Measurements from ENCODE around the gene DLGAP1.

Gene DLGAP1

DNA sequence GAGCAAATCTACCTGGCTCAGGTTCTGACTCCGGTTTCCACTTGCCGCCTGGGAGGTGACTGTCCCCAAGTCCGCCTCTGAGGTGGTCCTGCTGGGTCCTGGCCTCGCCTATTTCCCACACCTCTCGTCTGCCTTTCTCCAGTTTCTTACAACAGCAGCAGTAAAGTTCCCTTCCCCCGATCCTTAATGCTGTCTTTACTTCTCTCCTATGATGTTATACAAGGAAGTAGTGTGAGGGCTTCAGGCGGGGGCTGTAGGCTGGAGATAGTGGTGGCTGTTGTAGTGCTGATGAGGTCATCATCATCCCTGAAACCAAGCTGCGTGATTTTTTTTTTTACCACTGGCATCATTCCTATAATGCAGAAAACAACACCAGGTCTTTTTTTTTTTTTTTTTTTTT, 986.3 kb downstream of the DLGAP1 start:
- no peak for ATAC-seq
- no peak for TF ChIP-seq ZNF565 (CRISPR knock-in tag; conservative IDR thresholded peaks at IDR 0.05; ENCODE audit: low read depth)
- TF ChIP-seq, protein P1, sequence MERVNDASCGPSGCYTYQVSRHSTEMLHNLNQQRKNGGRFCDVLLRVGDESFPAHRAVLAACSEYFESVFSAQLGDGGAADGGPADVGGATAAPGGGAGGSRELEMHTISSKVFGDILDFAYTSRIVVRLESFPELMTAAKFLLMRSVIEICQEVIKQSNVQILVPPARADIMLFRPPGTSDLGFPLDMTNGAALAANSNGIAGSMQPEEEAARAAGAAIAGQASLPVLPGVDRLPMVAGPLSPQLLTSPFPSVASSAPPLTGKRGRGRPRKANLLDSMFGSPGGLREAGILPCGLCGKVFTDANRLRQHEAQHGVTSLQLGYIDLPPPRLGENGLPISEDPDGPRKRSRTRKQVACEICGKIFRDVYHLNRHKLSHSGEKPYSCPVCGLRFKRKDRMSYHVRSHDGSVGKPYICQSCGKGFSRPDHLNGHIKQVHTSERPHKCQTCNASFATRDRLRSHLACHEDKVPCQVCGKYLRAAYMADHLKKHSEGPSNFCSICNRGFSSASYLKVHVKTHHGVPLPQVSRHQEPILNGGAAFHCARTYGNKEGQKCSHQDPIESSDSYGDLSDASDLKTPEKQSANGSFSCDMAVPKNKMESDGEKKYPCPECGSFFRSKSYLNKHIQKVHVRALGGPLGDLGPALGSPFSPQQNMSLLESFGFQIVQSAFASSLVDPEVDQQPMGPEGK (CRISPR knock-in tag; IDR thresholded peaks at IDR 0.05; ENCODE audit: borderline replicate concordance), result no peak
- TF ChIP-seq ZC3H10 (CRISPR knock-in tag; IDR thresholded peaks at IDR 0.05), result no peak
- TF ChIP-seq TOX (CRISPR knock-in tag; IDR thresholded peaks at IDR 0.05; ENCODE audit: borderline replicate concordance), result no peak
- TF ChIP-seq, protein P2, sequence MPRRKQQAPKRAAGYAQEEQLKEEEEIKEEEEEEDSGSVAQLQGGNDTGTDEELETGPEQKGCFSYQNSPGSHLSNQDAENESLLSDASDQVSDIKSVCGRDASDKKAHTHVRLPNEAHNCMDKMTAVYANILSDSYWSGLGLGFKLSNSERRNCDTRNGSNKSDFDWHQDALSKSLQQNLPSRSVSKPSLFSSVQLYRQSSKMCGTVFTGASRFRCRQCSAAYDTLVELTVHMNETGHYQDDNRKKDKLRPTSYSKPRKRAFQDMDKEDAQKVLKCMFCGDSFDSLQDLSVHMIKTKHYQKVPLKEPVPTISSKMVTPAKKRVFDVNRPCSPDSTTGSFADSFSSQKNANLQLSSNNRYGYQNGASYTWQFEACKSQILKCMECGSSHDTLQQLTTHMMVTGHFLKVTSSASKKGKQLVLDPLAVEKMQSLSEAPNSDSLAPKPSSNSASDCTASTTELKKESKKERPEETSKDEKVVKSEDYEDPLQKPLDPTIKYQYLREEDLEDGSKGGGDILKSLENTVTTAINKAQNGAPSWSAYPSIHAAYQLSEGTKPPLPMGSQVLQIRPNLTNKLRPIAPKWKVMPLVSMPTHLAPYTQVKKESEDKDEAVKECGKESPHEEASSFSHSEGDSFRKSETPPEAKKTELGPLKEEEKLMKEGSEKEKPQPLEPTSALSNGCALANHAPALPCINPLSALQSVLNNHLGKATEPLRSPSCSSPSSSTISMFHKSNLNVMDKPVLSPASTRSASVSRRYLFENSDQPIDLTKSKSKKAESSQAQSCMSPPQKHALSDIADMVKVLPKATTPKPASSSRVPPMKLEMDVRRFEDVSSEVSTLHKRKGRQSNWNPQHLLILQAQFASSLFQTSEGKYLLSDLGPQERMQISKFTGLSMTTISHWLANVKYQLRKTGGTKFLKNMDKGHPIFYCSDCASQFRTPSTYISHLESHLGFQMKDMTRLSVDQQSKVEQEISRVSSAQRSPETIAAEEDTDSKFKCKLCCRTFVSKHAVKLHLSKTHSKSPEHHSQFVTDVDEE (CRISPR knock-in tag; IDR thresholded peaks at IDR 0.05), result no peak
- no peak for TF ChIP-seq ZNF8 (CRISPR knock-in tag; IDR thresholded peaks at IDR 0.05)
- TF ChIP-seq OSR1 (CRISPR knock-in tag; IDR thresholded peaks at IDR 0.05), result no peak
- no peak for TF ChIP-seq BACH2 (CRISPR knock-in tag; IDR thresholded peaks at IDR 0.05; ENCODE audit: borderline replicate concordance)

DNA sequence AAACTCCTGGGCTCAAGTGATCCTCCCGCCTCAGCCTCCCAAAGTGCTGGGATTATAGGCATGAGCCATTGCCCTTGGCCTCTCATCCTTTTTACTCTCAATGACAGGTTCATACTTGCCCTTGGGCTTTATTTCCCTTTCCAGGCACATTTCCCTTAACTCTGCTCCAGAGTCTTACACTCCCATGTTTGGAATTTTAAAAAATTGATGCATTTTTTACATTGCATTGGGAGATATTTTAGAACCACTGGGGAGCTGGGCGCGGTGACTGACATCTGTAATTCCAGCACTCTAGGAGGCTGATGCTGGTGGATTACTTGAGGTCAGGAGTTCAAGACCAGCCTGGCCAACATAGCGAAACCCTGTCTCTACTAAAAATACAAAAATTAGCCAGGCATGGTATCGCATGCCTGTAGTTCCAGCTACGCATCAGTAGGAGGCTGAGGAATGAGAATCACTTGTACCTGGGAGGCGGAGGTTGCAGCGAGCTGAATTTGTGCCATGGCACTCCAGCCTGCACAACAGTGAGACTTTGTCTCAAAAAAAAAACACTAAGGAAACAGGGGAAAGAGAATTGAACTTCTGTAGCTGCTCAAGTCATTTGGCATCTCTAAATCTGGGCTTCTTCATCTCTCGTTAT, 986.9 kb downstream of the DLGAP1 start:
- no peak for ATAC-seq
- TF ChIP-seq ZNF8 (CRISPR knock-in tag; IDR thresholded peaks at IDR 0.05) (no peak), CSDC2 (CRISPR knock-in tag; IDR thresholded peaks at IDR 0.05) (no peak), ZC3H10 (CRISPR knock-in tag; IDR thresholded peaks at IDR 0.05) (no peak), OSR1 (CRISPR knock-in tag; IDR thresholded peaks at IDR 0.05) (no peak), ARNTL (CRISPR knock-in tag; IDR thresholded peaks at IDR 0.05; ENCODE audit: borderline replicate concordance, low read depth) (no peak), ISL1 (CRISPR knock-in tag; IDR thresholded peaks at IDR 0.05) (no peak), ZNF70 (CRISPR knock-in tag; IDR thresholded peaks at IDR 0.05) (no peak), ZFP3 (CRISPR knock-in tag; IDR thresholded peaks at IDR 0.05) (no peak), RARB (CRISPR knock-in tag; IDR thresholded peaks at IDR 0.05) (no peak), ESRRG (CRISPR knock-in tag; IDR thresholded peaks at IDR 0.05) (no peak)
- TF ChIP-seq, protein P2 (CRISPR knock-in tag; IDR thresholded peaks at IDR 0.05), result no peak

DNA sequence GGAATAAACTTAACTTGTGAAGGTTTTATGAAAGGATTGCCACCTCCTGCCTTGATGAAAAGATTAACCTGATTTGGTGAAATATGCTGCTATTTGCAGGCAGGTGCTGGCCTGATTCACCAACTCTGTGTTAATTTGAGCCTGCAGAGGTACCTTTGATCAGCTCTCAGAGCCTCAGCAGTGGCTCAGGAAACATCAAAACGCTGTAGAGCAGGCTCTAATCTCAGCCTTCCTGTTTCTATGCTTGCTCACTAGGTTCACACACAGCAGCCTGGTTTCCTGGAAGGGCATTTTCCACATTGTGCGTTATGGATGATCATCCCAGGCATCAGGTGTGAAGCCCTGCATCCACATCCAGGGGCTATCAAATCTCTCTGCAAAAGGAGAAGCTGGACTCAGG, 988.2 kb downstream of the DLGAP1 start:
- ATAC-seq, result peak; percentile 27; the same call in 1 of the 3 replicates
- TF ChIP-seq, protein P3, sequence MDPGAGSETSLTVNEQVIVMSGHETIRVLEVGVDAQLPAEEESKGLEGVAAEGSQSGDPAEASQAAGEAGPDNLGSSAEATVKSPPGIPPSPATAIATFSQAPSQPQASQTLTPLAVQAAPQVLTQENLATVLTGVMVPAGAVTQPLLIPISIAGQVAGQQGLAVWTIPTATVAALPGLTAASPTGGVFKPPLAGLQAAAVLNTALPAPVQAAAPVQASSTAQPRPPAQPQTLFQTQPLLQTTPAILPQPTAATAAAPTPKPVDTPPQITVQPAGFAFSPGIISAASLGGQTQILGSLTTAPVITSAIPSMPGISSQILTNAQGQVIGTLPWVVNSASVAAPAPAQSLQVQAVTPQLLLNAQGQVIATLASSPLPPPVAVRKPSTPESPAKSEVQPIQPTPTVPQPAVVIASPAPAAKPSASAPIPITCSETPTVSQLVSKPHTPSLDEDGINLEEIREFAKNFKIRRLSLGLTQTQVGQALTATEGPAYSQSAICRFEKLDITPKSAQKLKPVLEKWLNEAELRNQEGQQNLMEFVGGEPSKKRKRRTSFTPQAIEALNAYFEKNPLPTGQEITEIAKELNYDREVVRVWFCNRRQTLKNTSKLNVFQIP (CRISPR knock-in tag; IDR thresholded peaks at IDR 0.05; ENCODE audit: borderline replicate concordance, low read depth), result no peak
- no peak for TF ChIP-seq ISL1 (CRISPR knock-in tag; IDR thresholded peaks at IDR 0.05)
- TF ChIP-seq, protein P4, sequence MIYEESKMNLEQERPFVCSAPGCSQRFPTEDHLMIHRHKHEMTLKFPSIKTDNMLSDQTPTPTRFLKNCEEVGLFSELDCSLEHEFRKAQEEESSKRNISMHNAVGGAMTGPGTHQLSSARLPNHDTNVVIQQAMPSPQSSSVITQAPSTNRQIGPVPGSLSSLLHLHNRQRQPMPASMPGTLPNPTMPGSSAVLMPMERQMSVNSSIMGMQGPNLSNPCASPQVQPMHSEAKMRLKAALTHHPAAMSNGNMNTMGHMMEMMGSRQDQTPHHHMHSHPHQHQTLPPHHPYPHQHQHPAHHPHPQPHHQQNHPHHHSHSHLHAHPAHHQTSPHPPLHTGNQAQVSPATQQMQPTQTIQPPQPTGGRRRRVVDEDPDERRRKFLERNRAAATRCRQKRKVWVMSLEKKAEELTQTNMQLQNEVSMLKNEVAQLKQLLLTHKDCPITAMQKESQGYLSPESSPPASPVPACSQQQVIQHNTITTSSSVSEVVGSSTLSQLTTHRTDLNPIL (CRISPR knock-in tag; IDR thresholded peaks at IDR 0.05; ENCODE audit: low read depth), result no peak
- TF ChIP-seq ZNF70 (CRISPR knock-in tag; IDR thresholded peaks at IDR 0.05), result no peak
- TF ChIP-seq SNAI2 (CRISPR knock-in tag; IDR thresholded peaks at IDR 0.05), result no peak
- TF ChIP-seq OSR1 (CRISPR knock-in tag; IDR thresholded peaks at IDR 0.05), result no peak
- no peak for TF ChIP-seq CSDC2 (CRISPR knock-in tag; IDR thresholded peaks at IDR 0.05)
- TF ChIP-seq ZNF8 (CRISPR knock-in tag; IDR thresholded peaks at IDR 0.05), result no peak
- no peak for TF ChIP-seq BACH2 (CRISPR knock-in tag; IDR thresholded peaks at IDR 0.05; ENCODE audit: borderline replicate concordance)
- TF ChIP-seq ESRRG (CRISPR knock-in tag; IDR thresholded peaks at IDR 0.05), result no peak
- TF ChIP-seq TCF4 (CRISPR knock-in tag; IDR thresholded peaks at IDR 0.05; ENCODE audit: borderline replicate concordance), result no peak
- no peak for TF ChIP-seq GLIS3 (CRISPR knock-in tag; IDR thresholded peaks at IDR 0.05)
- no peak for TF ChIP-seq ZFP3 (CRISPR knock-in tag; IDR thresholded peaks at IDR 0.05)
- TF ChIP-seq ZNF565 (CRISPR knock-in tag; conservative IDR thresholded peaks at IDR 0.05; ENCODE audit: low read depth), result no peak

All from SK-N-SH treated with all-trans-retinoic acid at 6 μM for 48 hours (cell line).